HPDE6-E6E7 (cell line): ENCODE results near the gene SPRN.

ENCODE experiments used
- DNase-seq: peaks from one replicate; pipeline ENCODE4 v3.0.0; 2011; ENCODE audit warnings: missing footprints; ENCODE audit errors: extremely low spot score

Gene SPRN

DNA sequence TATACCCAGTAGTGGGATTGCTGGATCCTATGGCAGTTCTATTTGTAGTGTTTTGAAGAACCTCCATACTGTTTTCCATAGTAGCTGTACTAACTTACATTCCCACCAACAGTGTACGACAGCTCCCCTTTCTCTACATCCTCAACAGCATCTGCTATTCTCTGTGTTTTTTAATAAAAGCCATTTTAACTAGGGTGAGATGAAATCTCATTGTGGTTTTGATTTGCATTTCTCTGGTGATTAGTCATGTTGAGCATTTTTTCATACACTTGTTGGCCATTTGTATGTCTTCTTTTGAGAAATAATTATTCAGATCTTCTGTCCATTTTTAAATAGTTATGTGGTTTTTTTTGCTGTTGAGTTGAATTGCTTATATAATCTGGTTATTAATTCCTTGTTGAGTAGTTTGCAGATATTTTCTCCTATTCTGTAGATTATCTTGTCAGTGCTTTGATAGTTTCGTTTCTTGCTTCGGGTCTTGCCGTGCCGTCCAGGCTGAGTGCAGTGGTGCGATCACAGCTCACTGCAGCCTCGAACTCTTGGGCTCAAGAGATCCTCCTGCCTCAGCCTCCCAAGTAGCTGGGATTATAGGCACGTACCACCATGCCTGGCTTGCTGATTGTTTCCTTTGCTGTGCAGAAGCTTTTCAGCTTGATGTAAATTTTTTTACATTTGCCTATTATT lies 18.4 kb downstream of the SPRN start:
- DNase-seq = no peak

GRCh38 chr10:133405272-133405671 lies 19.2 kb downstream of the SPRN start:
- DNase-seq = no peak

DNA sequence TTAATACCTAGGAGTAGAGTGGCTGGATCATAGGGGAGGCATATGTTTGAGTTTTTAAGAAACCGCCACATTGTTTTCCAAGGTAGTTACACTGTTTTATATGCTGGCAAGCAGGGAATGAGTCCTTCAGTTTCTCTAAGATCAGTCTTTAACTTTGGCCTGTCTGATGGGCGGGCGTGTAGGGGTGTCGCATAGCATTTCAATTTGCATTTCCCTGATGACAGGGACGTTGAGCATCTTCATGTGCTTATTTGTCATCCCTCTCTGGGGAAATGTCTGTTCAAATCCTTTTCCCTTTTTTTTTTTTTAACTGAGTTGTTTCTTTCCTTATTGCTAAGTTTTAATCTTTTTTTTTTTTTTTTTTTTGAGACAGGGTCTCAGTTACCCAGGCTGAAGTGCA lies 20.6 kb downstream of the SPRN start:
- no peak for DNase-seq

GRCh38 chr10:133403359-133403758 lies 21.1 kb downstream of the SPRN start:
- DNase-seq = no peak

DNA sequence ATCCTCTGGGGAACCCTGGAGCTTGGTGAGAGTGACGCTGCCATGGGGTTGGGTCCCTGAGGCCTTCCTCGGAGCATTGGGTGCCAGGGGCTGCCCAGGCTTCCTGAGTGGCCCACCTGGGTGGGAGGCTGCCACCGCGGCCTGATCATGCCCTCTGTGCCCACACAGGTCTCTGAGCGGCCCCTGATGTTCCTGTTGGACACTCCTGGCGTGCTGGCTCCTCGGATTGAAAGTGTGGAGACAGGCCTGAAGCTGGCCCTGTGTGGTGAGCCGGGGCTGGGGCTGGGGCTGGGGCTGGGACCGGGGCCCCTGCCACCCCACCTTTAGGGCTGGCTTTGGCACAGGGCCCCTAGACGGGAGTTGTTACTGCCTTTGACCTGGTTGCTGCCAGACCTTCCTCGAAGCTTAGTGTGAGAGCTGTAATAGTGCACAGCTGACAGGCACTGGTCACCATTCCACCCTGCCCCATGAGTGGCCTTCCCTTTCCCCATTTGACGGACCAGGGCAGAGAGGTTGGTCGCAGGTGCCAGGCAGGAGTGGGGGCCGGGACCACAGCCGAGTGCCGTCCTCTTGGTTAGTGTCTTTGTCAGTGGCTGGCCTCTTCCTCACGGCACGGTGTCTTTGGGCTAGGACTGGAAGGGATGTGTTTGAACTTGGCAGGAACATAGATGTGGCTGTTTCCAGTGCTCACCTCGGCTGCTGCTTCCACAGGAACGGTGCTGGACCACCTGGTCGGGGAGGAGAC lies 22.3 kb downstream of the SPRN start:
- no peak for DNase-seq

DNA sequence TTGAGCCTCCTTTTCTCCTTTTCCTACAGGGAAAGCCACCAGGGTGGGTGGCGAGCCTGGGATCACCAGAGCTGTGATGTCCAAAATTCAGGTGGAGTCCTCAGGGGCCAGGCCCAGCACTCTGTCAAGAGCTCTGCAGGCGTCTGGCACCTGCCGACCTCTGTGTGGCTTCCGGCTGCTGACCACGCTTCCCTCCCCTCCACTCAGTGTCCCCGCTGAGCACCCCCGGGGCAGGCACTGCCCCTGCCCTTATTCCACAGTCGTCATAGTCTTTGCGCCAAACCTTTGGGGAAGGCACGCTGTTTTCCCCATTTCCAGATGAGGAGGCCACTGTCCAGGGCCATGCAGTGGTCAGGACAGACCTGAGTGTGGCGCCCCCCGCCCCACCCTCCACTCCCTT lies 22.9 kb downstream of the SPRN start:
- no peak for DNase-seq

DNA sequence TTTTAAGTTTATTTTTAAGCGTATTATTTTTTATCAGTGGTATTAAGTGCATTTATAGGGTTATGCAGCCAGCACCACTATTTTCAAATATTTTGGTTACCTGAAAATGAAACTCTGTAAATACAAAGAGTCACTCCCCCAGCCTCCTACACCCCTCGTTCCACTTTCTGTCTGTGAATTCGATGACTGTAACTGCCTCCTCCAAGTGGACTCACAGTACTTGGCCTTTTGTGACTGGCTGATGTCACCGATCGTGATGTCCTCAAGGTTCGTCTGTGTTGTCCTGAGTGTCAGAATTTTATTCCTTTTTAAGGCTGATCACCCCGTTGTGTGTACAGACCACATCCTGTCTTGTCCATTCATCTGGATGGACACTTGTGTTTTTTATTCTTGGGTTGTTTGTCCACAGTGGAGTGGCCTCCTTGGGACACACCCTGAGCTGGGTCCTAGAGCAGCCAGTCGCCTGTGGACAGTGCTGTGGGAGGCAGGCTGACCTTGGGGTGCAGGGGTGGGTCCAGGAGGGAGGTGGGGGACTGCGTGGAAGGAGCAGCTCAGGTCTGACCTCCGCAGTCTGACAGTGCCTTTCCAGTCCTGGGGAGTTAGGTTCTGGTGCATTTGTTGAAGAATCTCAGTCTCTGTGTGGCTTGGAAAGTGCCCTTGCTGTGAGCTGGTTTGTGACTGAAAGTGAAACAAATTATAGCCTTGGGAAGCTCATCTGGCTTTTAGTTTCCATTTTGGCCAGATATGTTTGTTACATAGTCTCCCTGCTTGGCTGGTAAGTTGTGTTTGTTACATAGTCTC lies 23.6 kb downstream of the SPRN start:
- DNase-seq = no peak

DNA sequence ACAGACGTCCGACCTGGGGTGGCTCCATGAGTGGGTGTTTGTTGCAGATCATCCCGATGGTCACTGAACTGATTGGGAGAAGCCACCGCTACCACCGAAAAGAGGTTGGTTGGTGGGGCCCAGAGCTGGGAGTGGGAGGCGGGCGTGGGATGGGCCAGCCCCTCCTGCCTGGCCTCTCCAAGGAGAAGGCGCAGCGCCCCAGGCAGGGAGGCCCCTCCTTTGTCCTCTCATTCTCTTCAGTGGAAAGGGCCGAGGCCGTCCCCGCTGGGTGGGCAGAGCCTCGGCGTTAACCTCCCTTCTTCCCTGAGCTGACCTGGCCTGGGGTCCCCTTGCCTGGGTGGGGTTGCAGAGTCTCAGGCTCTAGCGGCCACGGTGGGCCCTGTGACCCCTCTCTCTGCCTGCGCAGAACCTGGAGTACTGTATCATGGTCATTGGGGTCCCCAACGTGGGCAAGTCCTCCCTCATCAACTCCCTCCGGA lies 25.3 kb downstream of the SPRN start:
- DNase-seq = no peak

DNA sequence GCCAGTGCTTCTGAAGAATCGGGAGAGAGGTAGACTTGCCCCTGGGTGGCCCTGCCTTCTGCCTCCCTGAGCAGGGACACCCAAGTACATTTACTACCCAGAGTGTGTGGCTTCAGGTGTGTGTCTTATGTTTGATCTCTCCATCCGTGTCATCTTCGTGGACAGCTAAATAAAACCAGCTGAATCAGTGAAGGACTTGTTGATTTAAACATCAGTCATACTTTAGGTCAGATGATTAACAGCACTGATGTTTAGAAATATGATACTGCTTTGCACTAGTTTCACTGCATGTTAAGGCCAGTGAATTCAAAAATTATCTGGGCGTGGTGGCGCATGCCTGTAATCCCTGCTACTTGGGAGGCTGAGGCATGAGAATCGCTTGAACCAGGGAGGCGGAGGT lies 26.5 kb downstream of the SPRN start:
- no peak for DNase-seq

DNA sequence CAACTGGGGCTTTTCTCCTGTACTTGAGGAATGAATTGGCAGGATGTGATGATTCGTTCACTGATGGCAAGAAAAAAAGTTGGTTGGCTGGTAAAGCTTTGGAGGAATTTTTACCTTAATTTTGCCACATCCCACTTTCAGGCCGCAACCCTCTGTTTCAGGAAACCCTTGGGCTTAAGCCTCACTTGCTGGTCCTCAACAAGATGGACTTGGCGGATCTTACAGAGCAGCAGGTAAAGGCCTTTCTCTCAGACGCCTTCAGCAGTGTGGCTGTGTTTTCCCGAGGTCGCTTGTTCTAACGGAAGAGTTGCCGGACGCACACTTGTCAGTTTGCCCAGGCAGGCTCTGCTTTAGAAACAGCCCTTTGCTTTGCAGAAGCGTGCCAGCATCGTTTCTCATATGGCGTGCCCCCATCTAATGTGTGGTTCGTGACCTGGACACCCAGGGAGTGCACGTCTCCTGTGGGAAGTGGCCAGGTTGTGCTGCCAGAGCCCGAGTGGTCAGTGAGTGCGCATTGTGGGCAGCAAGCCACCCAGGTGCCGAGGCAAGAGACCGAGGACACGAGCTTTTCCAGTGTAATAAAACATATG lies 28.3 kb downstream of the SPRN start:
- DNase-seq = no peak

DNA sequence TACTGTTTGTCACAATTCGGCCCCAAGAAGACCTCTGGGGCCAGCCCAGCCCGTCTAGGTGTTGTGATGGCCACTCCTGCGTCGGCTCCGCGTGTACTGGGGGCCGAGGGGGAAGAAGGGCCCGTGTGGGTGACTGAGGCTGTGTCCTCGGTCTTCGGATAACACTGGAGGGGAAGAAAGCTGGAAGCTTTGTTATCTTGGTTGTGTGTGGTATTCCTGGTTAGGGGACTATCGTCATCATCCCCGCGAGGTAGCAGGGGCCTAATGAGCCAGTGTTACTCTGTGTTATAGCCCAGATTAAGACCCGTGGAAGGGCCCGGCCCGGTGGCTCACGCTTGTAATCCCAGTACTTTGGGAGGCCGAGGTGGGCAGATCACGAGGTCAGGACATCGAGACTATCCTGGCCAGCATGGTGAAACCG lies 29.6 kb downstream of the SPRN start:
- DNase-seq = no peak

GRCh38 chr10:133394064-133394663 lies 30.3 kb downstream of the SPRN start, which contains the start of gene MTG1:
MTG1 (plus strand) TSS chr10:133394157; CDS start chr10:133394221, 64 bp downstream.
- DNase-seq = peak; percentile 94

DNA sequence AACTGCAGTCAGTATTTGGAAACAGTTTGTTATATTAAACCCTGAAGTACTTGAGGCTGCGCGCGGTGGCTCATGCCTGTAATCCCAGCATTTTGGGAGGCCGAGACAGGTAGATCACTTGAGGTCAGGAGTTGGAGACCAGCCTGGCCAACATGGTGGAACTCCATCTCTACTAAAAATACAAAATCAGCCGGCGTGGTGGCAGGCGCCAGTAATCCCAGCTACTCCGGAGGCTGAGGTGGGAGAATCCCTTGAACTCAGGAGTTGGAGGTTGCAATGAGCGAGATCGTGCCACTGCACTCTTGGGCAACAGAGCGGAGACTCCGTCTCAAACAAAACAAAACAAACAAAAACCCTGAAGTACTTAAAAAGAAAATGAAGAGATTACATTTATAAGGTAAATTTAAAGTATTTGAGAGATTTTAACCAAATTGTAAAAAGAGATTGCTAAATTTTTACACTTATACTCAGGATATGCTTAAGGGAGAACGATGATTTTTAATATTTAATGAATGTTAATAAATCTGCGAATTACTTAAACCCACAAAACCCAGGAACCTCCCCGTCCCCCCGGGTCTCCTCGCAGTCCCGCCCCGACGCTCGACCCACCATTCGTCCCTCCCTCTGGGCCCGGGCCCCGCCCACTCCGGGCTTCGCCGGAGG lies 30.9 kb downstream of the SPRN start:
- DNase-seq = no peak

DNA sequence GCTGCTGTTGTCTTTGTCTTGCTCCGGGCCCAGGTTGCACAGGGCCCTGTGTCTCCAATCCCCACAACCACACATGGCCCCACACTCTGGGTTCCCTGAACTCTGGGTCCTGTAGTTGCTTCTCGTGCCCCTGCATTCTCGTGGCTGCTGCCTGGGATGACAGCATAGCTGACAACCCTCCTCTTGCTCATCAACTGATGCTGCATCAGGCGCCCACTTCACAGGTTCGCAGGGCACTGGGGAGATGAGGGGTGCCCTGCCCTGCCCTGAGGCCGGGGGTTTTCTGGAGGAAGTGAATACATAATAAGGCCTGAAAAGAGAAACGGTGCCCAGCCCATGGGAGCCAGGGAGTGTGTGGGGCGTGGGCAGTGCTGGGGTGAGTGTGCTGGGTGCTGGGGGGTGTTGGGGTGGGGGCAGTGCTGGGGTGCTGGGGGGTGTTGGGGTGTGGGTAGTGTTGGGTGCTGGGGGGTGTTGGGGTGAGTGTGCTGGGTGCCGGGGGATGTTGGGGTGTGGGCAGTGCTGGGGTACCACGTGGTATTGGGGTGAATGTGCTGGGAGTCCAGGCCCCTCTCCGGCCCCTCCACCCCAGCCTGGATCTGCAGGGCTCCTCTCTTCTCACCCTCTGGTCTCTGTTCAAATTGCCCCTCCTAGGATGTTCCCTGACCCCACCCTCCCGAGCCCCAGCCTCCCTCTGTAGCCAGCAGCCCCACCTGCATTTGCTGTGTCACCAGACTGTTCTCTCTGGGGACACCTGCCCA lies 32.5 kb downstream of the SPRN start:
- DNase-seq = no peak

DNA sequence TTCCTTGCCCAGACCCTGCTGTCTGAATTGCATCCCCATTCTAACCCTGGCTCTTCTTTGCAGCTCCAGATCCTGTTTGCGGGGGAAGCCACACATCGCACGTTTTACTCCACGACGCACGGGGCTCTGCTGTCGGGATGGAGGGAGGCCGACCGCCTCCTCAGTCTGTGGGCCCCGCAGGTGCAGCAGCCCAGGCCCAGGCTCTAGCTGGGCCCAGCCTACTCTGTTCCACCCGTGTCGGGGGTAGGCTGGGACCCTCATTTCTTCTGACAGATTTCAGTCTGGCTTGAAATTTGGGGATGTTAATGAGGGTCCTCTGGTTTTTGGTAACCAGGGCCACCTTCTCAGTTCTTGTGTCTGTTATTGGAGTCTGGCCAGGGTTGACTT lies 33.2 kb downstream of the SPRN start:
- no peak for DNase-seq

GRCh38 chr10:133390597-133391248 lies 33.7 kb downstream of the SPRN start:
- DNase-seq = no peak

GRCh38 chr10:133388973-133389818 lies 35.2 kb downstream of the SPRN start:
- DNase-seq = no peak

DNA sequence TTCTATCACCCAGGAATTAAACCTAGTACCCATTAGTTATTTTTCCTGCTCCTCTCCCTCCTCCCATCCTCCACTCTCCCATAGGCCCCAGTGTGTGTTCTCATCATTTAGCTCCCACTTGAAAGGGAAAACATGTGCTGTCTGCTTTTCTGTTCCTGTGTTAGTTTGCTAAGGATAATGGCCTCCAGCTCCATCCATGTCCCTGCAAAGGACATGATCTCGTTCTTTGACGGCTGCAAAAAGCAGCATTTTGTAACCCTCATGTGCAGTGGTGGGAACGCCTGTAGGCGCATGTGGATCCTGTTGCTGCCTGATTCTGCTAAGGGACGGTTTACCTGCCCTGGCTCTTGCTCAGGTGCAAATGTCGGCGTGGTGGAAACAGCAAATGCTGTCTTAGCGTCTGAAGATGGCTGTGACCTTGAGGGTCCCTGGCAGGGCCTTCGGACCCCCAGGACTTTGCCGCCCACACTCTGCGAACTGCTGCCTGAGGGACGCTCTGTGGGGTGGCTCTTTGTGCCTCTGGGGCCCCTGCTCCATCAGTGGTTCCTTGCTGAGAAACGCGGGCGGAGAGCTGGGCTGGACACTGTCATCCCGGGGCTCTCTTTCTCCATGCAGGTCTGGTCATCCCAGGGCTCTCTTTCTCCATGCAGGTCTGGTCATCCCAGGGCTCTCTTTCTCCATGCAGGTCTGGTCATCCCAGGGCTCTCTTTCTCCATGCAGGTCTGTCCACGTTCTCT lies 36.0 kb downstream of the SPRN start:
- DNase-seq = no peak
